ENCODE measurements around the gene RAB11B. TPM values are rescaled to one million over a fixed set of nuclear protein-coding genes. Genes with fewer than 3 reads are reported as not detected.

RAB11B gene
- total and polyA plus RNA-seq, 2 donors (not counting 1 experiment from before 2014, with no cell fraction given) = 27.8 to 46.2 TPM

DNA sequence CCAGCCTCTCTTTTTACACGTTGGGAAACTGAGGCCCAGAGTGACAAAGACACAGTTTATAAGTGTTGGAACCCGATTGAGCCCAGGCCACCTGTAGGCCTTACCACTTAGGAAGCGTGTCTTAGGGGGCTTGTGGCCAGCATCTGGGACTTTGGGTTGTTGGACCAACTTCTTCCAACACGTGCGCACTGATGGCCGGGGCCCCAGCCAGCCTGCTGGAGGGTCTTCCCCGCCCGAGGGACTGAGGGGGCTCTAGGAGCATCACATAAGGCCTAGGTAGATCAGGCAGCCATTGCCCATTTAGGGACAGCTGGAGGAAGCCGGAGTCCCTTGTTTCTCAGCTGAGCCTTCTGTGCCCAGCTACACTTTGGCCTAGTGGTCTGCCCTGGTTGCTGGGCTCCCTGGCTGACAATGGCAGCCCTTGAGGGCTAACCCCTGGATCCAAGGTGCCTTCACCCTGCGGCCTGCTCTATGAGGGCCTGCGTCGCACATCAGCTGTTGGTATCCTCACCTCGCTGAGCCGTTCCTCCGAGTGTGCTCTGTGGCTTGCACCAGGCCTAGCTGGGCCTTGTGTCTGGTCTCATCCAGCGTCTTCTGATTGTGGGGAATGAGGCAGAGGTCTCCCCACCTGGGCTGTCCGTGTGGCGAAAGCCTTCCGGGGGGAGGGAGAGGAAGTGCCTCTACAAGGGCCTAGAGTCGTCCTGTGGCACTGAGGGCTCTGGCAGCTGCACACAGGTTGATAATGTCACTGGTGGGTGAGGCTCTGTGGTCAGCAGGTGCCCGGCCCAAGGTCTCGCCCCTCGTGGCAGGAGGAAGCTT, 1.2 kb downstream of the RAB11B start:
- peaks cover 24% of the 10 kb centered on the region for H3K79me2 ChIP-seq (ENCODE audit: control insufficient read depth, insufficient read depth, low read length)
- no peaks in the 10 kb centered on the region for H3K27me3 ChIP-seq (ENCODE audit: control insufficient read depth, insufficient read depth, low read length)
- H3K4me3 ChIP-seq (replicated peaks in 1 of 4; ENCODE audit: control extremely low read depth in 1 of 4, insufficient read depth in 1 of 4, low read depth in 3 of 4, low read length in 4 of 4) = peak overlapping the region in 2 of 4 experiments; percentile 18 to 75
- no peaks in the 10 kb centered on the region for H3K36me3 ChIP-seq (ENCODE audit: control insufficient read depth, insufficient read depth, low read length)
- peaks cover 8% of the 10 kb centered on the region for H3K4me1 ChIP-seq (ENCODE audit: control insufficient read depth, extremely low read depth, insufficient read depth, low read length)
- no peaks in the 10 kb centered on the region for H3K9me3 ChIP-seq (ENCODE audit: control insufficient read depth, insufficient read depth, low read depth, low read length)
- H3K27ac ChIP-seq (ENCODE audit: insufficient read depth, low read length) = no peak overlapping the region
- no peak for DNase-seq (ENCODE audit: low read depth in 2 of 2)
- H3K4me2 ChIP-seq (ENCODE audit: extremely low read depth, insufficient read depth, low read length) = peak overlapping the region; percentile 61
- H2AFZ ChIP-seq (ENCODE audit: low read length) = no peak overlapping the region
- no peak overlapping the region for H3K9ac ChIP-seq (ENCODE audit: insufficient read depth, low read length)
- no peak for TF ChIP-seq EZH2 (IDR thresholded peaks at IDR 0.05; ENCODE audit: low read length, missing control alignments)
- TF ChIP-seq, protein P1, sequence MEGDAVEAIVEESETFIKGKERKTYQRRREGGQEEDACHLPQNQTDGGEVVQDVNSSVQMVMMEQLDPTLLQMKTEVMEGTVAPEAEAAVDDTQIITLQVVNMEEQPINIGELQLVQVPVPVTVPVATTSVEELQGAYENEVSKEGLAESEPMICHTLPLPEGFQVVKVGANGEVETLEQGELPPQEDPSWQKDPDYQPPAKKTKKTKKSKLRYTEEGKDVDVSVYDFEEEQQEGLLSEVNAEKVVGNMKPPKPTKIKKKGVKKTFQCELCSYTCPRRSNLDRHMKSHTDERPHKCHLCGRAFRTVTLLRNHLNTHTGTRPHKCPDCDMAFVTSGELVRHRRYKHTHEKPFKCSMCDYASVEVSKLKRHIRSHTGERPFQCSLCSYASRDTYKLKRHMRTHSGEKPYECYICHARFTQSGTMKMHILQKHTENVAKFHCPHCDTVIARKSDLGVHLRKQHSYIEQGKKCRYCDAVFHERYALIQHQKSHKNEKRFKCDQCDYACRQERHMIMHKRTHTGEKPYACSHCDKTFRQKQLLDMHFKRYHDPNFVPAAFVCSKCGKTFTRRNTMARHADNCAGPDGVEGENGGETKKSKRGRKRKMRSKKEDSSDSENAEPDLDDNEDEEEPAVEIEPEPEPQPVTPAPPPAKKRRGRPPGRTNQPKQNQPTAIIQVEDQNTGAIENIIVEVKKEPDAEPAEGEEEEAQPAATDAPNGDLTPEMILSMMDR (conservative IDR thresholded peaks at IDR 0.05 in 1 of 2, IDR thresholded peaks at IDR 0.05 in 1 of 2; ENCODE audit: low read depth in 1 of 2, low read length in 2 of 2) = no peak
- no peaks in the 10 kb centered on the region for H4K20me1 ChIP-seq (ENCODE audit: control insufficient read depth, extremely low read depth, insufficient read depth, low read length)

DNA sequence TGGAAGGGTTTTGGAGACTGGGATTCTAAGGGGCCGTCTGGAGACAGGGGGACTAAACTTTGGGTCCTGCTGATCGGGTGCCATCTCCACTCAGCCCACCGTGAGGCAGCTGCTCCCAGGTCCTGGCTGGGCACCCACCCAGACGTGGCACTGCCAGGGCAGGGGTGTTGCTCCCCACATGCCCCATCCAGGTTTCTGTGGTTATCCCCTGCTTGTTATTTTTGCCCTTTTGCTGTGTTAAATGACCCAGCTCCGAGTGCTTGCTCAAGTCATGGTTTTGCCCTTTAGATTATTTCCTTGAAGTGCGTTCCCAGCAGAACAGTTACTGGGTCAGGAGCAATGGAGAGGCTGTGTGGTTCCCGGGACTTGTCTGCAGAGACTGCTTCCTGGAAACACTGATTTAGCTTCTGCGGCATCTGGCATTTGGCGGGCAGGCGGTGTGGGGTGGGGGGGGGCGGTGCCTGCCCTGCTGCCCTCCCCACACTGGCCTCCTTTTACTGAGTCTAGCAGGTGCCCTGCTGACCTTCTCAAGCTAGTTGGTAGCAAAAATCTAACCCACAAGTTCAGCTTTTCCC, 1.9 kb downstream of the RAB11B start:
- no peaks in the 10 kb centered on the region for H4K20me1 ChIP-seq (ENCODE audit: control insufficient read depth, extremely low read depth, insufficient read depth, low read length)
- H3K4me2 ChIP-seq (ENCODE audit: extremely low read depth, insufficient read depth, low read length) = no peak overlapping the region
- peaks cover 26% of the 10 kb centered on the region for H3K79me2 ChIP-seq (ENCODE audit: control insufficient read depth, insufficient read depth, low read length)
- H3K9ac ChIP-seq (ENCODE audit: insufficient read depth, low read length) = no peak overlapping the region
- TF ChIP-seq, protein P1 (conservative IDR thresholded peaks at IDR 0.05 in 1 of 2, IDR thresholded peaks at IDR 0.05 in 1 of 2; ENCODE audit: low read depth in 1 of 2, low read length in 2 of 2) = no peak
- no peak for TF ChIP-seq EZH2 (IDR thresholded peaks at IDR 0.05; ENCODE audit: low read length, missing control alignments)
- no peak overlapping the region for H2AFZ ChIP-seq (ENCODE audit: low read length)
- H3K4me1 ChIP-seq (ENCODE audit: control insufficient read depth, extremely low read depth, insufficient read depth, low read length) = peaks cover 8% of the 10 kb centered on the region
- H3K36me3 ChIP-seq (ENCODE audit: control insufficient read depth, insufficient read depth, low read length) = no peaks in the 10 kb centered on the region
- DNase-seq (ENCODE audit: low read depth in 2 of 2) = peak; percentile 29 to 43
- H3K27me3 ChIP-seq (ENCODE audit: control insufficient read depth, insufficient read depth, low read length) = no peaks in the 10 kb centered on the region
- H3K4me3 ChIP-seq (replicated peaks in 1 of 4; ENCODE audit: control extremely low read depth in 1 of 4, insufficient read depth in 1 of 4, low read depth in 3 of 4, low read length in 4 of 4) = no peak overlapping the region
- H3K27ac ChIP-seq (ENCODE audit: insufficient read depth, low read length) = no peak overlapping the region
- H3K9me3 ChIP-seq (ENCODE audit: control insufficient read depth, insufficient read depth, low read depth, low read length) = no peaks in the 10 kb centered on the region

DNA sequence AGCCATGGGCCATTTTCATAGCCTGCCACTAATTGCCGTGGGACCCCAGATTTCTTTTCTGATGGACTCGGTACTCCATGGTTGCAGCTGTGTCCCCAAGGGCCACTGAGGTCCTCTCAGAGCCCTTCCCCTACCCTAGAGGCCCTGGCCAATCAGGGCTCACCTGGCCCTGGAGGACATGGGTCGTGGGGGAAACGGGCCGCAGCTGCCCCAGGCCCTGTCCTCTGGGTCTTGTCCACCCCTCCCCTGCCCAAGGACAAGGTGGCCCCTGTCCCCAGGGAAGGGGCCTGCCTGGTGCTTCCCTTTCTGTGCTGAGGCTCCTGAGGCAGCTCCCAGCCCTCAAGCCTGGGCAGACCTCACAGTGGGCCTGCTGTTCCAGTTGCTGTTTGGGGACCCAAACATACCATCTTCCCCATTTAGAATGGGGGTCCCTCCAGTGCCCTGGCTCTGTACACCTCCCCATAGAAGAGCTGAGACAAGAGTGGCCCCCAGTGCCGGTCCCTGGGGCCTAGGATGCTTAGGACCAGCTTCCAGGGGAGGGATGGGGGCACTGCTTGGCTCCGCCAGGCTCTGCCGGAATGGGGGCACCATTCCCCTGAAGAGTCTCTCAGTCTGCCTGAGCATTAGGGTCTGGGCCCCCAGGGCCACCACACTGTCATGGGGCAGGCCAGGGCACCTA, 3.2 kb downstream of the RAB11B start:
- DNase-seq (ENCODE audit: low read depth in 2 of 2) = no peak
- Histone ChIP-seq H3K9me3 (ENCODE audit: control insufficient read depth, insufficient read depth, low read depth, low read length) (no peaks in the 10 kb centered on the region), H3K79me2 (ENCODE audit: control insufficient read depth, insufficient read depth, low read length) (peaks cover 35% of the 10 kb centered on the region), H3K9ac (ENCODE audit: insufficient read depth, low read length) (no peak overlapping the region), H3K4me3 (replicated peaks in 1 of 4; ENCODE audit: control extremely low read depth in 1 of 4, insufficient read depth in 1 of 4, low read depth in 3 of 4, low read length in 4 of 4) (no peak overlapping the region), H3K4me2 (ENCODE audit: extremely low read depth, insufficient read depth, low read length) (no peak overlapping the region), H2AFZ (ENCODE audit: low read length) (no peak overlapping the region), H4K20me1 (ENCODE audit: control insufficient read depth, extremely low read depth, insufficient read depth, low read length) (no peaks in the 10 kb centered on the region), H3K36me3 (ENCODE audit: control insufficient read depth, insufficient read depth, low read length) (no peaks in the 10 kb centered on the region), H3K27me3 (ENCODE audit: control insufficient read depth, insufficient read depth, low read length) (no peaks in the 10 kb centered on the region), H3K27ac (ENCODE audit: insufficient read depth, low read length) (no peak overlapping the region), H3K4me1 (ENCODE audit: control insufficient read depth, extremely low read depth, insufficient read depth, low read length) (peaks cover 8% of the 10 kb centered on the region)
- TF ChIP-seq, protein P1 (conservative IDR thresholded peaks at IDR 0.05 in 1 of 2, IDR thresholded peaks at IDR 0.05 in 1 of 2; ENCODE audit: low read depth in 1 of 2, low read length in 2 of 2) = no peak
- TF ChIP-seq EZH2 (IDR thresholded peaks at IDR 0.05; ENCODE audit: low read length, missing control alignments) = no peak

Measured in fibroblast of lung (primary cell).